Large intestine (tissue), 3 donors: Measurements from ENCODE around the gene C2CD4C. TPM values are rescaled to one million over a fixed set of nuclear protein-coding genes. Genes with fewer than 3 reads are reported as not detected.
"Not testable (repeated sequence)": the region's sequence is repeated elsewhere in the genome, so short reads cannot be mapped to it uniquely, and the experiment has no call there.

ENCODE experiments used
- DNase-seq, 2 donors: peaks; one replicate each; pipeline versions ENCODE4 v3.0.0 to v3.0.0-alpha.2; 2013
- H3K27ac ChIP-seq: one replicate; pipeline ENCODE4 v1.5.1; 2013; ENCODE audit warnings: low read length
- H3K27me3 ChIP-seq: 2 replicates; pipeline ENCODE4 v1.6.1; 2013; ENCODE audit warnings: low read length; ENCODE audit not compliant: control insufficient read depth, insufficient read depth
- H3K36me3 ChIP-seq: 2 replicates; pipeline ENCODE4 v1.6.1; 2013; ENCODE audit warnings: low read length; ENCODE audit not compliant: control insufficient read depth, insufficient read depth
- H3K4me1 ChIP-seq: one replicate; pipeline ENCODE4 v1.6.1; 2013; ENCODE audit warnings: low read length; ENCODE audit not compliant: control insufficient read depth, insufficient read depth
- H3K4me3 ChIP-seq: one replicate; pipeline ENCODE4 v1.5.1; 2013; ENCODE audit warnings: low read length
- H3K9me3 ChIP-seq: one replicate; pipeline ENCODE4 v1.6.1; 2013; ENCODE audit warnings: mild to moderate bottlenecking, low read depth, low read length, moderate library complexity; ENCODE audit not compliant: control insufficient read depth
- WGBS: methylation state at CpG from one replicate; pipeline ENCODE4 v1.1.5; 2013; ENCODE audit warnings: low lambda C conversion rate; ENCODE audit not compliant: insufficient coverage; 5-methylcytosine and 5-hydroxymethylcytosine counted together
- polyA plus RNA-seq: library from polyadenylated mRNA; unstranded; fragments of 120-200 nt; gene quantifications from one replicate; pipeline ENCODE4 v1.2.1, GENCODE V29; 2013

C2CD4C gene
- polyA plus RNA-seq, 1 donor: 3.0 TPM

DNA sequence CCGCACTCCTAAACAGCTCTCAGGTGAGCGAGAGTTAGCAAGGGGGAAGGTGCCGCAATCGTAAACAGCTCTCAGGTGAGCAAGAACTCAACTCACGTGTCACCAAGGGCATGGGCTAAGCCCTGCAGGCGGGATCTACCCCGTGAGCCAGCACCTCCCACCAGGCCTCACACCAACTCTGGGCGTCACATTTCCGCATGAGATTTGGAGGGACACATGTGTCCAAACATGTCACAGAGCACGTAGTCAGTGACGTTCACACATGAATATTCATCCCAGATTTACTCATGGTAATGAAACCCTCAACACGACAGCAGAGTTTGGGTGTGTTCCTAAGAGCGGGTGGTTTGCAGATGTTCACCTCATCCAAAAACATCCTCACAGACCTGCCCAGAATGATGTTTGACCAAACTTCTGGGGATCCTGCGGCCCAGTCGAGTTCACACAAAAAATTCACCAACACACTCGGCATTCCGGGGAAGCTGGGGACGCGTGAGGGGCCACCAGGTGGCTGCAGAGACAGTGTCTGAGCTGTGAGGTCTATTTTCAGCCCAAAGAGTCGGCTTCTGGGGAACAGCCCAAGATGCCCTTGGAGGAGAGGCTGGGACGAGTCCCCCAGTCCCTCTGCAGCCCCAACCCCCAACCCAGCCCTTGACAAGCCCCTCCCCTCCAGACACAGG is 19.6 kb downstream of the C2CD4C start:
- no peaks in the 10 kb centered on the region for H3K4me1 ChIP-seq
- no CpG with 5 or more reads among the region's 21 CpGs for WGBS
- no peak for DNase-seq
- H3K36me3 ChIP-seq: no peaks in the 10 kb centered on the region
- H3K27ac ChIP-seq: no peak overlapping the region
- H3K9me3 ChIP-seq: no peaks in the 10 kb centered on the region
- H3K27me3 ChIP-seq: peaks cover 19% of the 10 kb centered on the region
- H3K4me3 ChIP-seq: no peak overlapping the region

DNA sequence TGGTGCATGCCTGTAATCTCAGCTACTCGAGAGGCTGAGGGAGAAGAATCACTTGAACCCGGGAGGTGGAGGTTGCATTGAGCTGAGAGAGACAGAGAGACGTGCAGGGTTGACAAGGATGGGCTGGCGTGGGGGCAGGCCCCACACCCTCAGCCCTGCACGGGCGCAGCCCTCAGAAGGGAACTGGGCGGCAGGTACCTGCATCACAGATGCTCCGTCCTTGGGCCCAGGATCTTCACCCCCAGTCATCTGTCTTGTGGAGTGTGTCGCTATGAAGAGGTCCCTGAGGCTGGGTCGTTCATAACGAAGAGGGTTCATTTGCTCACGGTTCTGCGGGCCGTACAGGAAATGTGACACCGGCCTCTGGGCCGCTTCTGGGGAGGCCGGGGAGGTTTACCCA is 20.3 kb downstream of the C2CD4C start:
- WGBS: no CpG with 5 or more reads among the region's 17 CpGs
- Histone ChIP-seq H3K9me3 (no peaks in the 10 kb centered on the region), H3K4me3 (no peak overlapping the region), H3K4me1 (no peaks in the 10 kb centered on the region), H3K36me3 (no peaks in the 10 kb centered on the region), H3K27me3 (peaks cover 26% of the 10 kb centered on the region), H3K27ac (no peak overlapping the region)
- no peak for DNase-seq

DNA sequence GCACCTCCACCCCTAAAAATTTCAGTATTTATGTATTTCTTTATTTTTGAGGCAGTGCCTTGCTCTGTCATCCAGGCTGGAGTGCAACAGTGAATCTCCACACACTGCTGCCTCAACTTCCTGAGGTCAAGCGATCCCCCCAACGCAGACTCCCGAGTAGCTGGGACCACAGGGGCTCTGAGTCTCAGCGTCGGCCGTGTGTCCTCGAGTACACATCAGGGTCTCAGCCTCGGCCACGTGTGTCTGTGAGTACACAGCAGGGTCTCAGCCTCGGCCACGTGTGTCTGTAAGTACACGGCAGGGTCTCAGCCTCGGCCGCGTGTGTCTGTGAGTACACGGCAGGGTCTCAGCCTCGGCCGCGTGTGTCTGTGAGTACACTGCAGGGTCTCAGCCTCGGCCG is 21.2 kb downstream of the C2CD4C start:
- Histone ChIP-seq H3K4me1 (no peaks in the 10 kb centered on the region), H3K36me3 (no peaks in the 10 kb centered on the region), H3K4me3 (no peak overlapping the region), H3K27ac (no peak overlapping the region), H3K27me3 (peaks cover 35% of the 10 kb centered on the region), H3K9me3 (no peaks in the 10 kb centered on the region)
- no peak for DNase-seq
- WGBS: no CpG with 5 or more reads among the region's 21 CpGs

DNA sequence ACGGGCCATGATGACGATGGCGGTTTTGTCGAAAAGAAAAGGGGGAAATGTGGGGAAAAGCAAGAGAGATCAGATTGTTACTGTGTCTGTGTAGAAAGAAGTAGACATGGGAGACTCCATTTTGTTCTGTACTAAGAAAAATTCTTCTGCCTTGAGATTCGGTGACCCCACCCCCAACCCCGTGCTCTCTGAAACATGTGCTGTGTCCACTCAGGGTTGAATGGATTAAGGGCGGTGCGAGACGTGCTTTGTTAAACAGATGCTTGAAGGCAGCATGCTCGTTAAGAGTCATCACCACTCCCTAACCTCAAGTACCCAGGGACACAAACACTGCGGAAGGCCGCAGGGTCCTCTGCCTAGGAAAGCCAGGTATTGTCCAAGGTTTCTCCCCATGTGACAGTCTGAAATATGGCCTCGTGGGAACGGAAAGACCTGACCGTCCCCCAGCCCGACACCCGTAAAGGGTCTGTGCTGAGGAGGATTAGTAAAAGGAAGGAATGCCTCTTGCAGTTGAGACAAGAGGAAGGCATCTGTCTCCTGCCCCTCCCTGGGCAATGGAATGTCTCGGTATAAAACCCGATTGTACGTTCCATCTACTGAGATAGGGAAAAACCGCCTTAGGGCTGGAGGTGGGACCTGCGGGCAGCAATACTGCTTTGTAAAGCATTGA is 22.2 kb downstream of the C2CD4C start:
- not testable (repeated sequence) for H3K27ac ChIP-seq, H3K36me3 ChIP-seq, H3K9me3 ChIP-seq, H3K4me1 ChIP-seq, H3K4me3 ChIP-seq, DNase-seq
- no CpG with 5 or more reads among the region's 22 CpGs for whole genome bisulfite sequencing
- peaks cover 35% of the 10 kb centered on the region for H3K27me3 ChIP-seq

DNA sequence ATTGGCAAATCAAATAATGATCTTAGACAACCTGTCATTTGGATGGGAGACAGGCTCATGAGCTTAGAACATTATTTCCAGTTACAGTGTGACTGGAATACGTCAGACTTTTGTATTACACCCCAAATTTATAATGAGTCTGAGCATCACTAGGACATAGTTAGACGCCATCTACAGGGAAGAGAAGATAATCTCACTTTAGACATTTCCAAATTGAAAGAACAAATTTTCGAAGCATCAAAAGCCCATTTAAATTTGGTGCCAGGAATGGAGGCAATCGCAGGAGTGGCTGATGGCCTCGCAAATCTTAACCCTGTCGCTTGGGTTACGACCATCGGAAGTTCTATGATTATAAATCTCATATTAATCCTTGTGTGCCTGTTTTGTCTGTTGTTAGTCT is 22.8 kb downstream of the C2CD4C start:
- DNase-seq, H3K9me3 ChIP-seq, H3K27ac ChIP-seq, H3K4me1 ChIP-seq, H3K36me3 ChIP-seq, H3K4me3 ChIP-seq: not testable (repeated sequence)
- no CpG with 5 or more reads among the region's 8 CpGs for WGBS
- H3K27me3 ChIP-seq: peaks cover 30% of the 10 kb centered on the region

DNA sequence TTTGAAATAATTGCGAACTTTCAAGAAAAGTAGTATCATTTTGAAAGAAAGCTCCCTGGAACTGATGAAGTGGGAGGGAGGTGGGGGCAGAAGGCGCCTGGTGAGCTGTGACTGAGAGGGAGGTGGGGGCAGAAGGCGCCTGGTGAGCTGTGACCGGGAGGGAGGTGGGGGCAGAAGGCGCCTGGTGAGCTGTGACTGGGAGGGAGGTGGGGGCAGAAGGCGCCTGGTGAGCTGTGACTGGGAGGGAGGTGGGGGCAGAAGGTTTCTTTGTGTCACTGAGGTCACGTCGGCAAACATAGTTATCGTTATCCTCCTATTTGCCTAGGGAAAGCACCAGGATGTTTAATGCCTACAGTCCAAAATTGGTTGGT is 24.2 kb downstream of the C2CD4C start:
- no CpG with 5 or more reads among the region's 9 CpGs for WGBS
- Histone ChIP-seq H3K4me1 (no peaks in the 10 kb centered on the region), H3K4me3 (no peak overlapping the region), H3K36me3 (no peaks in the 10 kb centered on the region), H3K27me3 (peaks cover 29% of the 10 kb centered on the region), H3K27ac (no peak overlapping the region), H3K9me3 (peaks cover 1% of the 10 kb centered on the region)
- DNase-seq: no peak

DNA sequence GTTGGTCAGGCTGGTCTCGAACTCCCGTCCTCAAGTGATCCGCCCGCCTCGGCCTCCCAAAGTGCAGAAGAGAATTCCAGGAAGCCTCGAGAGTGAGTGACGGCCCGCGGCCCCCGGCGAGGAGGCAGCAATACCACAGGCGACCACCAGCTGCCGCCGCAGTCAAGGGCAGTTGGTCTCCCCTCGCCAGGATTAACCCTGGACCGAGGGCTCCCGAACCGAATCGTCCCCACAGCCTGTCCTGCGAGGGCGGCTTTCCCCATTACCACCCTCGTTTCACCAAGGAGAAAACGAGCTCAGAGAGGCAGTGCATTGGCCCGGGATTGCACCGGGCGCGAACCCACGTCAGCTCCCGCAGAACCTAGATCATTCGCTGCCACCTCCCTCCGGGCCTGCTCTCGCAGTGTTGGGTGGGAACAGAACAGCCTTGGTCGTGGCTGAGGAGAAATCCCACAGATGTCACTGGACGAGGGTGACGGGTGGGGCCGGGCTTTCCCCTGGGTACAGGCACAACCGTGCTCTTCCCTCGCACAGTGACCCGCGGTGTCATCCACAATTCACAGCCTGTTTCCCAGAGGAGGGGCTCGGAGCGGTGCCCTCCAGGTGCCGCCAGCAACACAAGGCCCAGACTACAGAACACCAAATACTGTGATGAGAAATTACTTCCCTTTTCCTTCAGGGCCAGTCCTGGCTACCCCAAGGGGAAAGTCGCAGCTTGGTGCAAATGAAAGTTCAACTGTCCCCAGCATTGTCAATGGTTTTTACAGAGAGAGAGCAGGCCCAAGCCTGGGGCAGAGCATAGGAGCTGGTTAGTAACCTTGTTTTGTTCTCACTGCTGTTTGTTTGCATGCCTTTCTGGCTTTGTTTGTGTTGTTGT is 24.8 kb downstream of the C2CD4C start:
- DNase-seq: no peak
- H3K4me1 ChIP-seq: no peaks in the 10 kb centered on the region
- H3K9me3 ChIP-seq: peaks cover 3% of the 10 kb centered on the region
- WGBS: no CpG with 5 or more reads among the region's 44 CpGs
- H3K27ac ChIP-seq: no peak overlapping the region
- peaks cover 29% of the 10 kb centered on the region for H3K27me3 ChIP-seq
- no peak overlapping the region for H3K4me3 ChIP-seq
- no peaks in the 10 kb centered on the region for H3K36me3 ChIP-seq

DNA sequence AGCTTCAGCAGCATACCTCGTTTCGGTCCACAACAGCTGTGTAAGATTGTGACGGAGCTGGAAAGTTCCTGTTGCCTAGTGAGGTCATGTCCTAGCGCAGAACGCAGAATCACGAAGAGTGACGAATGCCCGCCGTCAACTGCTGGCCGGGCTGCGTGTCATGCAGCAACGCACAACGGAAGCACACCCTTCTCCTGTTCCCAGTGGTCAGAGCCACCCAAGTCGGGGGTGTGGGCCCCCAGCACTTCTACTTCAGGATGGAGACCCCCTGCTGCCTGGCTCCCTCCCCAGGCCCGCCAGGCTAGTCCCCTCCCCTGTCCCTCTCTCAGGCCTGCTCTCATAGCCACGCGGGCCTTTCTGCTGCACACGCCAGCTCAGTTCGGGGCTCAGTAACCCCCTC is 25.9 kb downstream of the C2CD4C start:
- Histone ChIP-seq H3K27me3 (peaks cover 31% of the 10 kb centered on the region), H3K36me3 (no peaks in the 10 kb centered on the region), H3K4me1 (no peaks in the 10 kb centered on the region), H3K4me3 (no peak overlapping the region), H3K27ac (no peak overlapping the region), H3K9me3 (peaks cover 3% of the 10 kb centered on the region)
- WGBS: no CpG with 5 or more reads among the region's 19 CpGs
- no peak for DNase-seq

DNA sequence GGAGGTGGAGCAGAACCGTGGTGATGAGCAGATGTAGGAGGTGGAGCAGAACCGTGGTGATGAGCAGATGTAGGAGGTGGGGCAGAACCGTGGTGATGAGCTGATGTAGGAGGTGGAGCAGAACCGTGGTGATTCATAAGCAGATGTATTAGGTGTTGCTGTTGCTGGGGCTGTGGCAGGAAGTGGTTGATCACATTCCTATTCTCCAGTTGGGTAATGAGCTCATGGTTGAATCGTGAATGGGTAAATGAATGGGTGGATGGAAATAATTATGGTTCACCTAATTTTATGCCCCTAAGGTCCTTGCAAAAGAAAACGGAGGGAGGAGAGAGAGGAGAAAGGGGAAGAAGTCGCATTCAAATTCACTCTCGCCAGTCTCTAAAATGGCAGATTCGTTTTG is 26.4 kb downstream of the C2CD4C start:
- not testable (repeated sequence) for H3K27ac ChIP-seq, H3K4me1 ChIP-seq, DNase-seq, H3K4me3 ChIP-seq, H3K9me3 ChIP-seq, H3K36me3 ChIP-seq
- 67% methylated on average over 1 of the region's 9 CpGs for WGBS
- H3K27me3 ChIP-seq: peaks cover 29% of the 10 kb centered on the region

DNA sequence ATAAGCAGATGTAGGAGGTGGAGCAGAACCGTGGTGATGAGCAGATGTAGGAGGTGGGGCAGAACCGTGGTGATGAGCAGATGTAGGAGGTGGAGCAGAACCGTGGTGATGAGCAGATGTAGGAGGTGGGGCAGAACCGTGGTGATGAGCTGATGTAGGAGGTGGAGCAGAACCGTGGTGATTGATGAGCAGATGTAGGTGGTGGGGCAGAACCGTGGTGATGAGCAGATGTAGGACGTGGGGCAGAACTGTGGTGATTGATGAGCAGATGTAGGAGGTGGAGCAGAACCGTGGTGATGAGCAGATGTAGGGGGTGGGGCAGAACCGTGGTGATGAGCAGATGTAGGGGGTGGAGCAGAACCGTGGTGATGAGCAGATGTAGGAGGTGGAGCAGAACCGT is 27.0 kb downstream of the C2CD4C start:
- H3K9me3 ChIP-seq, H3K36me3 ChIP-seq, H3K27ac ChIP-seq, DNase-seq, H3K4me3 ChIP-seq, H3K4me1 ChIP-seq: not testable (repeated sequence)
- WGBS: no CpG with 5 or more reads among the region's 11 CpGs
- H3K27me3 ChIP-seq: peaks cover 28% of the 10 kb centered on the region
